GM04503 (cell line): ENCODE measurements around the gene FOXF2.
"Not testable (repeated sequence)": the region's sequence is repeated elsewhere in the genome, so short reads cannot be mapped to it uniquely, and the experiment has no call there.

Source experiments
- DNase-seq: peaks from one replicate; pipeline ENCODE4 v3.0.0-alpha.2; 2012; ENCODE audit warnings: low read depth

FOXF2 gene

DNA sequence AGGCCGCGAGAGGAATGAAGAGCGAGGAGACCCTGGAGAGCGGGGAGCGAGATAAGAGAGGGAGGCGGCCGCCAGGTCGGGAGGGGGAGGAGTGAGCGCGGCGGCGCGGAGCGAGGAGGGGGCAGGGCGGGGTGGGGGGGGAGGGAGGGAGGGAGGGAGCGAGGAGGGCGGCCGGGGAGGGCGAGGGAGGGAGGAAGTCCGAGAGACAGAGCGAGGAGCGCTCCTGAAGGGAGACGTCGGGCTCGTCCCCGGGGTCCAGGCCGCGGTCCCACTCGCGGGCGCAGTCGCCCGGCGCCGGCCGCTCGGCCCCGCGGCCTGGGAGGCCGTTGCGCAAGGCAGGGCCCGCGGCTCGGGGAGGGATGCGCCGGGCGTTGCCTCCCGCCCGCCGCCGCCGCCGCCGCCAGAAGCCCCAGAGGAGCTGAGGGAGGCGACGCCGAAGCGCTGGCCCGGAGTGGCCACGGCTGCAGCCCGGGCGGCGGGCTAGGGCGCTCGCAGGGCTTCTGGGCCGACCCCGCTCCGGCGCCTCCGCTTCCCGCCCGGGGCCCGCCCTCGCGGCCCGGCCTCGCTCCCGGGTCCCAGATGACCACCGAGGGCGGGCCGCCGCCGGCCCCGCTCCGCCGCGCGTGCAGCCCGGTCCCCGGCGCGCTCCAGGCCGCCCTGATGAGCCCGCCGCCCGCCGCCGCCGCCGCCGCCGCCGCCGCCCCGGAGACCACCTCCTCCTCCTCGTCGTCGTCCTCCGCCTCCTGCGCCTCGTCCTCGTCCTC, at the start of gene FOXF2:
FOXF2 (plus strand) TSS at position 208 of the 764 bp plus-strand sequence; CDS start at position 580, 372 bp downstream.
- DNase-seq, result no peak

GRCh38 chr6:1346101-1346500, 43.3 kb upstream of the FOXF2 start:
- no peak for DNase-seq

DNA sequence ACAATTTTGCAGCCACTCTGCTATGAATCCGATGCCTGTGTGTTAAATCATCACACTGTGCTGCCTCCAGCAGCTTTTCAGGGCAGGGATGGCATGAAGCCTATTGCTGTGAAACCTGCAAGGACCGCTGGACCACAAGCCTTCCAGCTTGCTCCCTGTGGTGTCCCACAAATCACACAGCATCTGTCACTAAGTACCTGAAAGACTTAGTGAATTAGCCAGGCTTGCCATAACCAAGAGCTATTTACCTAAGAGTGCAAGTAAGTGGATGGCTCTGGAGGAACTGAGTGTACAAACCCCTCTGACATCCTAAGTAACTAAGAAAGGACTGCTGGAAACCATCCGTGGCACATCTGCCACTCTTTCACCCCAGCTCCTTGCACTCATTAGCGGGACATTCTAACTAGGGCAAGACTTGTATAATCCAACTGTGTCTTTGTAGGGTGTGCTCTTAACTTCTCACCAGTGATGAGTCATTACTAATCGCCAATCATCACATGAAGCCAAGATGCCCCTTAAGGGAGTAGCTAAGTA, 42.8 kb upstream of the FOXF2 start:
- DNase-seq, result no peak

DNA sequence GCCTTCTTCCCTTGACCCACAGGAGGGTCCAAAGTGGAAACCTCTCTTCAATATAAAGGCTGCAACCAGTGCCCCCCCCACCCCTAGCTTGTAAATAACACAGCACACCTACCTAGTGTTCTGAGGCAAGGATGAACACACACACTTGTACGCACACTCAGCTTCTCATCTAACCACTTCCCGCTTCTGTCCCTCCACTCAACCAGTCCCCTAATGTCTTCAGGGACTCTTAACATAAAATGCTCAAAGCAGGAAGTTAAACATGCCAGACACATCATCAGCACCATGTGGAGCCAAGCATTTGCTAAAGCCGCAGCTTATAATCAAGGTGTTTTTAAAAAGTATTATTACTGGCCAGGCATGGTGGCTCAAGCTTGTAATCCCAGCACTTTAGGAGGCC, 42.2 kb upstream of the FOXF2 start:
- DNase-seq, result no peak

DNA sequence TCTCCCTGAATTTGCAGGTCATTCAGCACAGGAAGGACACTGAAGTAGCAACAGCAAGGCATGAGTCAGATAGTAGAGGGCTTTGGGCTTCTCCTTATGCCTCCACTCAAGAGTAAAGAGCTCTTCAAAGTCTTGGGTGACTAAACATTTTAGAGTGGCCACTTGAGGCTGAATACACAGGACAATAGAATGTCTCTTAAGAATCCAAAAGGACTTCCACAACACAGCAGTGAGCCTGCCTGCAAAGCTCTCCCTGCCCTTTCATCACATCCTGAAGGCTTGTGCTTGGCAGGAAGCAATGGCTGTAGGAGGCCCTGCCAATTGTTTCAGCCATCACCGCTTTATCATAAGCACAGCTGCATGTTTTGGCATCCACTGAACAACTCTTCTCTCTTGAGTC, 40.7 kb upstream of the FOXF2 start:
- DNase-seq, result no peak

GRCh38 chr6:1349655-1350054, 39.7 kb upstream of the FOXF2 start:
- DNase-seq, result no peak

DNA sequence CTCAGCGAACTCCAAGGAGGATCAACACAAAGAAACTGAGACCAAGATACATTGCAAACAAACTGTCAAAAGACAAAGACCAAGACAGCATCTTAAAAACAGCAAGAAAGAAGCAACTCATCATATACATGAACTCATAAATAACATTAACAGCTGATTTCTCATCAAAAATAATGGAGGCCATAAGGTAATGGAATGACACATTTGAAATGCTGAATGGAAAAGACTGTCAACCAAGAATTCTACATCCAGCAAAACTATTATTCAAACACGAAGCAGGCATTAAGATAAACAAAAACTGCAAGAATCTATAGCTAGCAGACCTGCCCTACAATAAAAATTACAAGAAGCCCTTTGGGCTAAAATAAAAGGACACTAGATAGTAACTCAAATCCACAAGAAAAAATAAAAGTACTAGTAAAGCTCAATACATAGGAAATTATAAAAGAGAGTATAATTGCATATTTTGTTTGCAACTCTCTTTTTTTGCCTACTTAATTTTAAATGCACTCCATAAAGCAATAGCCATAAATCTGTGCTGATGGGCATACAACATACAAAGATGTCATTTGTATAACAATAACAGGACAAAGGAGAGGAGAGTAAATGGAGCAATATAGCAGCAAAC, 37.9 kb upstream of the FOXF2 start:
- no peak for DNase-seq

DNA sequence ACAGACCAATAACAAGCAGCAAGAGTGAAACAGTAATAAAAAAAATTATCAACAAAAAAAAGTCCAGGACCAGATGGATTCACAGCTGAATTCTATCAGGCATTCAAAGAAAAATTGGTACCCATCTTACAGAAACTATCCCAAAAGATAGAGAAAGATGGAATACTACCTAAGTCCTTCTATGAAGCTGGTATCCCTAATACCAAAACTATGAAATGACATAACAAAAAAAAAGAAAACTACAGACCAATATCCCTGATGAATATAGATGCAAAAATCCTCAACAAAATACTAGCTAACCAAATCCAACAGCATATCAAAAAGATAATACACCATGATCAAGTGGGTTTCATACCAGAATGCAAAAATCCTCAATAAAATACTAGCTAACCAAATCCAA, 34.3 kb upstream of the FOXF2 start:
- DNase-seq, result not testable (repeated sequence)

DNA sequence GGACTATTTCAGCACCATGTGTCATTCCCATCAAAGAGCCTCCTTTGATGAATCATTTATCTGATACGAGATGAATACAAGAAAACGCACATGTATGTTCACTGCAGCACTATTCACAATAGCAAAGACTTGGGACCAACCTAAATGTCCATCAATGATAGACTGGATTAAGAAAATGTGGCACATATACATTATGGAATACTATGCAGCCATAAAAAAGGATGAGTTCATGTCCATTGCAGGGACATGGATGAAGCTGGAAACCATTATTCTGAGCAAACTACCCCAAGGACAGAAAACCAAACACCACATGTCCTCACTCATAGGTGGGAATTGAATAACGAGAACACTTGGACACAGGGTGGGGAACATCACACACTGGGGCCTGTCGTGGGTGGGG, 27.7 kb upstream of the FOXF2 start:
- DNase-seq, result not testable (repeated sequence)

DNA sequence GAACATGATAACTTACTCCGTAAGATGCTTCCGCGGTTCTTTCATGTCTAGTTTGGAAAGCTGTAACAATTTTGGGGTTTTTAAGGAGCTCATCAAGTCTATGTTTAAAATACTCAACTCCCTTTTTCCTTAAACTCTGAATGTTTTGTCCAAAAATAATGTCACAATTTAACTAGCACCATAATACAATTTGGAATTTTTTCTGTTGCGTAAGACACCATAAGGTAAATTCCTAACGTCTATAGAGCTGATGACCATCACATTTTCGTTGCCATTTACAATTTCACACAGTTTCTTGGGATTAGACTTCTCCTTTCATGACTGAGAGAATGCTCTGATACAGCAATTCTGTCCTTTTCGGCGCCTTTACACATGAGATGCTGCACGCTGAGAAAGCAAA, 26.7 kb upstream of the FOXF2 start:
- no peak for DNase-seq

DNA sequence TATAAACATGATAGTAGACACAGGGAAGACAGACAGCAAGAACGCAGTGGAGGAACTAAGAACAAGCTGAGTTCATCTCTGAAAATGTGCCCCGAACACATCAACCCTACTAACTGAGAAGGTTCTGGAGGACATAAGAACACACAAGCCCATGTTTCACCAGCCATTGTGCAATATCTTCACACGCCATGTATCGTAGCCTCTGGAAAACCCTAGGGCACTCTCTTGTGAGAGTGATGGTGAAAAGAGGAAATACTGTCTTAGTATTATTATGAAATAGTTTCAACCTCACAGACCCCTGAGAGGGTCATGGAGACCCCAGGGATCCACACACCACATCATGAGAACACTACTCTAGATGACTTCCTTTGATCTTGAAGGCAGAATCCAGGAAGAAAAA, 26.1 kb upstream of the FOXF2 start:
- no peak for DNase-seq

- peak; percentile 62 for DNase-seq
Measured at GRCh38 chr6:1363729-1364572, 25.4 kb upstream of the FOXF2 start.

DNA sequence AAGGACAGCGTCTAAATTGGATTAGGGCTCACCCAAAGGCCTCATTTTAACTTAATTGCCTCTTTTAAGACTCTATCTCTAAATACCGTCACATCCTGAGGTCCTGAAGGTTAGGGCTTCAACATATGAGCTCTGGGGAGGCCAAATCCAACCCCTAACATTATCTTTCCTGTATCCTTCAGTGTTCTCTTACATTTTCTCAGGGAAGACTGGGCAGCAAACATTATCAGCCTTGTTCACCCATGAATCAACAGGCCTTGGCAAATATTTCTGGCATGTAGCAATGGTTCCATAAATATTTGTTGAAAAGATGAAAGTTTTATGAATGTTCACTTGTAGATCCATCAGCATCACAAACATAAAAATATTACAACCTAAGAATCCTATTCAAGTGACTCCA, 24.6 kb upstream of the FOXF2 start:
- peak; percentile 35 for DNase-seq

DNA sequence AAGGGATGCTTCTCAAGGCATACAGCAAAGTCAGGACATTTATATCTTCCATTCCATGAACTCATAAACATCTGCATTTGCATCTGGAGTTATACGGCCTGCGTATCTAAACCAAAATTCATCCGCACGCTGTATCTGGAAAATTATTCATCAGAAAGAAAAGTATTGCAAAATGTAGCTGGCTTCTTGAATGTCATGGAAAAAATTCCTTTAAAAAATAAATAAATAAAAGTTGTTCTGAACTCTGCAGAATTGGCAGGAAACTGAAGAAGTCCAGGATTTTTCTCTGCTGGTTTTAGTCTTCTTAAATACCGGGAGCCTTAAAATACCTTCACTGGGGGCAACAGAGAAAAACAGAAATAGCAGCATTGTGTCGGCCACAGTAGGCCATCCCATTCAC, 23.7 kb upstream of the FOXF2 start:
- no peak for DNase-seq

DNA sequence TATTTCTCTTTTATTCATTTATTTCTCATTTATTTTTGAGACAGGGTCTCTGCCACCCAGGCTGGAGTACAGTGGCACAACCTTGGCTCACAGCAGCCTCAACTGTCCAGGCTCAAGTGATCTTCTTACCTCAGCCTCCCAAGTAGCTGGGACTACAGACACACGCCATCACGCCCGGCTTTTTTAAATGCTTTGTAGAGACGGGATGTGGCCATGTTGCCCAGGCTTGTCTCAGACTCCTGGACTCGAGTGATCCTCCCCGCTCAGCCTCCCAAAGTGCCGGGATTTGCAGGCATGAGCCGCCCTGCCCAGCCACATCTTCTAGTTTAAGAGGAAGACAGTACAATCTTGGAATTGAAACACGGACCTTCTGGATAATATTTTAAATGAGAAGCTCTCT, 21.6 kb upstream of the FOXF2 start:
- DNase-seq, result no peak

DNA sequence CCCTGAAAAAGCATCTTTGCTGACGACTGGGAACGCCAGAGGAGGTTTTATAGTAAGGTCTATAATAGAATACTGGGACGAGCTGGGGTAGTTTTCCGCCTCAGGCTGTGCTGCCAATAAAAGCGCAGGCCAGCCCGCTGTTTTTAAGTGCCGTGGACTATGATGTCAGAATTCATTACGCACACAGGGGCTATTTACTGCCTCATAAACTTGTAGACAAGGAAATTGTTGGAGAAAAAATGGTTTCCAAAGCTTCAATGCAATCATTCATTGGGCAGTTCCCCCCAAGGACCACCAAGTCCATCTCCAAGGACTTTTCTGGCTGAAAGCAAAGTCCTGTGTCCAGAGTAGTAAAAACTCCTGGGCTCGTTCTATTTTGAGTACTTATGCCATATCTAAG, 20.4 kb upstream of the FOXF2 start:
- no peak for DNase-seq

- not testable (repeated sequence) for DNase-seq
Measured at GRCh38 chr6:1369695-1370094, 19.7 kb upstream of the FOXF2 start.

GRCh38 chr6:1371933-1372332, 17.4 kb upstream of the FOXF2 start:
- no peak for DNase-seq

- no peak for DNase-seq
Measured at GRCh38 chr6:1372690-1373089, 16.7 kb upstream of the FOXF2 start.

GRCh38 chr6:1376653-1377052, 12.7 kb upstream of the FOXF2 start:
- DNase-seq, result no peak

GRCh38 chr6:1377526-1377925, 11.8 kb upstream of the FOXF2 start:
- DNase-seq, result no peak
